HEK293 (cell line): ENCODE results near the gene IFNLR1.

Experiments
- ZNF114 ChIP-seq: fragments of 450-650 bp; formaldehyde crosslinking; IDR thresholded peaks from 2 replicates; pipeline ENCODE4 v1.5.0; 2017; ENCODE audit warnings: missing biosample characterization, missing genetic modification characterization
- ZNF707 ChIP-seq: fragments of 450-650 bp; formaldehyde crosslinking; IDR thresholded peaks from 2 replicates; pipeline ENCODE4 v1.5.1; 2016; ENCODE audit warnings: missing biosample characterization, missing genetic modification characterization

- TF ChIP-seq ZNF114: no peak
- no peak for TF ChIP-seq ZNF707 (tag by site-specific recombination)
Measured at GRCh38 chr1:24195874-24196273, 8.8 kb upstream of the IFNLR1 start.
